HUES6 (cell line): ENCODE measurements around the gene LHFPL2.

ENCODE experiments used
- H3K27ac ChIP-seq: 2 replicates; pipeline ENCODE4 v1.7.0; 2013; ENCODE audit warnings: low read depth, mild to moderate bottlenecking, low read length, inconsistent platforms
- H3K27me3 ChIP-seq: 2 replicates; pipeline ENCODE4 v1.6.1; 2013; ENCODE audit warnings: low read length; ENCODE audit not compliant: control insufficient read depth, insufficient read depth
- H3K36me3 ChIP-seq: 2 replicates; pipeline ENCODE4 v1.6.1; 2013; ENCODE audit warnings: low read length; ENCODE audit not compliant: control insufficient read depth, insufficient read depth
- H3K4me1 ChIP-seq: 2 replicates; pipeline ENCODE4 v1.6.1; 2013; ENCODE audit warnings: low read length; ENCODE audit not compliant: control insufficient read depth, insufficient read depth
- H3K4me3 ChIP-seq: 2 replicates; pipeline ENCODE4 v1.5.1; 2013; ENCODE audit warnings: low read depth, low read length
- H3K9ac ChIP-seq: one replicate; pipeline ENCODE4 v1.6.1; 2013; ENCODE audit warnings: mild to moderate bottlenecking, low read length
- H3K9me3 ChIP-seq: 2 replicates; pipeline ENCODE4 v1.6.1; 2013; ENCODE audit warnings: low read depth, low read length; ENCODE audit not compliant: control insufficient read depth, insufficient read depth

Gene LHFPL2

GRCh38 chr5:78555870-78556269, 92.7 kb downstream of the LHFPL2 start:
- Histone ChIP-seq H3K27me3 (no peaks in the 10 kb centered on the region), H3K27ac (no peak overlapping the region), H3K9ac (no peak overlapping the region), H3K36me3 (no peaks in the 10 kb centered on the region), H3K9me3 (no peaks in the 10 kb centered on the region), H3K4me1 (no peaks in the 10 kb centered on the region), H3K4me3 (no peak overlapping the region)

- Histone ChIP-seq H3K27me3 (no peaks in the 10 kb centered on the region), H3K4me3 (no peak overlapping the region), H3K9me3 (peaks cover 5% of the 10 kb centered on the region; the same call in 1 of the 2 replicates), H3K4me1 (no peaks in the 10 kb centered on the region), H3K27ac (no peak overlapping the region), H3K36me3 (no peaks in the 10 kb centered on the region), H3K9ac (no peak overlapping the region)
Observed at GRCh38 chr5:78554670-78555069, 93.9 kb downstream of the LHFPL2 start.

- Histone ChIP-seq H3K4me3 (no peak overlapping the region), H3K27me3 (no peaks in the 10 kb centered on the region), H3K27ac (no peak overlapping the region), H3K9me3 (peaks cover 5% of the 10 kb centered on the region; the same call in 1 of the 2 replicates), H3K9ac (no peak overlapping the region), H3K36me3 (0 out of 2 replicates have a peak, but pooled peaks cover 3% of the 10 kb centered on the region), H3K4me1 (no peaks in the 10 kb centered on the region)
Observed at GRCh38 chr5:78553580-78554353, 94.8 kb downstream of the LHFPL2 start.

GRCh38 chr5:78552729-78553342, 95.7 kb downstream of the LHFPL2 start:
- Histone ChIP-seq H3K9ac (no peak overlapping the region), H3K36me3 (0 out of 2 replicates have a peak, but pooled peaks cover 4% of the 10 kb centered on the region), H3K27me3 (no peaks in the 10 kb centered on the region), H3K4me3 (no peak overlapping the region), H3K9me3 (peaks cover 5% of the 10 kb centered on the region; the same call in 1 of the 2 replicates), H3K27ac (no peak overlapping the region), H3K4me1 (peaks cover 8% of the 10 kb centered on the region)

- Histone ChIP-seq H3K4me1 (peaks cover 15% of the 10 kb centered on the region), H3K27ac (no peak overlapping the region), H3K4me3 (no peak overlapping the region), H3K27me3 (no peaks in the 10 kb centered on the region), H3K36me3 (0 out of 2 replicates have a peak, but pooled peaks cover 4% of the 10 kb centered on the region), H3K9ac (no peak overlapping the region), H3K9me3 (peaks cover 5% of the 10 kb centered on the region; the same call in 1 of the 2 replicates)
Observed at GRCh38 chr5:78550891-78551290, 97.7 kb downstream of the LHFPL2 start.

- H3K36me3 ChIP-seq: 0 out of 2 replicates have a peak, but pooled peaks cover 4% of the 10 kb centered on the region
- H3K9me3 ChIP-seq: peaks cover 5% of the 10 kb centered on the region; the same call in 1 of the 2 replicates
- no peak overlapping the region for H3K27ac ChIP-seq
Observed at GRCh38 chr5:78549043-78549442, 99.5 kb downstream of the LHFPL2 start.

DNA sequence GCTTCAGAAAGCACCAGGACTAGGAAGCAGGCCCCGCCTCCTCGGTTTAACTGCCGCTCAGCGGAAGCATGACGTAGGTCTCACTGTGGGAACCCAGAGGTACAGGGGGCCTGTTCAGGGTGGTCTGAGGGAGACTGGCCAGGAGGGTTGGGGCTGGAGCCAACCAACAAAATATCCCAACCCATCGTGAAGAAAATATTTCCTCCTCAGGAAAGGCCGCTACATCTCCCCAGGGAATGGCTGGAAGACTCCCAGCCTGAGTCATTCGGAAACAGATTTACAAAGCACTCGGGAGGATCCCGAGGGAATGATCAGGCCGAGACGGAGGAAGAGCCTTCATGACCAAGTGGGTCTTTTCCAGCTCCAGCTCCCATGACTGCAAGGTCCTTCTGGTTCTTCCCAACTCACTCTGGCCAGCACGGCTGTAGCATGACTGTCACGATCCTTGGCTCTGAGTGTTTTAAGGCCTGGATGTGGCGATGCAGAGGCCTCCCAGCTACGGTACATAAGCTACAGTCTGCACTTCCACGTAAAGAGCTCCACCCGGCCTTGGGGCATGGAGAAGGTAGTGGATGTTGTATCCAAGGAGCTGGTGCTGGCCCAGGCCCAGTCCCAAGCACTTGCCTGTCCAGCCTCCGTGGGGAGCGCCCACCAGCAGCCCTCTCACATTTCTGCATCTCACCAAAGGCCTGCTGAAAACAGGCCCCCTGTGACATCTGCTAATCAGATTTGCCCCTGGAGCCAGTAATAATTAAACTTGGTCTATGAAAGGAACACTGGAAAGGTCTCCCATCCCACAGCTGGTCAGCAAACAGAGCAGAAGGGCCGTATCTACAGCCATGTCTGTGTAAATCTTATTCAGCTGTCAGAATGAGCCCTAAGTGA, 100.6 kb downstream of the LHFPL2 start:
- no peak overlapping the region for H3K4me3 ChIP-seq
- H3K27ac ChIP-seq: no peak overlapping the region
- 0 out of 2 replicates have a peak, but pooled peaks cover 4% of the 10 kb centered on the region for H3K36me3 ChIP-seq
- H3K4me1 ChIP-seq: peaks cover 26% of the 10 kb centered on the region
- peaks cover 5% of the 10 kb centered on the region; the same call in 1 of the 2 replicates for H3K9me3 ChIP-seq
- H3K9ac ChIP-seq: no peak overlapping the region
- no peaks in the 10 kb centered on the region for H3K27me3 ChIP-seq

More at GRCh38 chr5:78549043-78549442, 99.5 kb downstream of the LHFPL2 start:
- H3K4me1 ChIP-seq: peaks cover 15% of the 10 kb centered on the region
- no peak overlapping the region for H3K4me3 ChIP-seq
- H3K9ac ChIP-seq: no peak overlapping the region
- H3K27me3 ChIP-seq: no peaks in the 10 kb centered on the region

- peaks cover 33% of the 10 kb centered on the region for H3K4me1 ChIP-seq
- H3K9me3 ChIP-seq: peaks cover 5% of the 10 kb centered on the region; the same call in 1 of the 2 replicates
- no peaks in the 10 kb centered on the region for H3K27me3 ChIP-seq
- no peak overlapping the region for H3K9ac ChIP-seq
- no peak overlapping the region for H3K27ac ChIP-seq
- H3K4me3 ChIP-seq: no peak overlapping the region
- 0 out of 2 replicates have a peak, but pooled peaks cover 4% of the 10 kb centered on the region for H3K36me3 ChIP-seq
Observed at GRCh38 chr5:78547183-78547582, 101.4 kb downstream of the LHFPL2 start.

- Histone ChIP-seq H3K9me3 (peaks cover 5% of the 10 kb centered on the region; the same call in 1 of the 2 replicates), H3K9ac (no peak overlapping the region), H3K27ac (no peak overlapping the region), H3K36me3 (0 out of 2 replicates have a peak, but pooled peaks cover 4% of the 10 kb centered on the region), H3K4me1 (peaks cover 38% of the 10 kb centered on the region), H3K27me3 (no peaks in the 10 kb centered on the region), H3K4me3 (no peak overlapping the region)
Observed at GRCh38 chr5:78546276-78546996, 102.1 kb downstream of the LHFPL2 start.

DNA sequence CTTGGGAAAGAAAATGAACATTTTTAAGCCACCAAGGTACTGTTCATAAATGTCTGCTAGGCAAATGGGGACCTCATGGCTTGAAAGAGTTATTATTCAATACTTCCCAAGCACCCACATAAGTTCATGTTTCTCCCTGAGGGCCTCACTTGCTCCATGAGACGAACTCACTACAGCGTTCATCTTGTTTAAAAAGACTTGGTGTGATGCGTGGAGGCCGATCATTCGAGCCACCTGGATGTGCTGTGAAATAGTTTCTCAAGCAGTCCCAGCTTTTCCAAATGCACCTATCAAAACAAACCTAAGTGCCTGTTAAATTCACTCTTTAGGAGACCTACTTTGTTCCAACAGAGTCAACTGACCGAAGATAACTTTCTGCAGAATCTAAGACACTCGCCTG, 103.2 kb downstream of the LHFPL2 start:
- H3K9ac ChIP-seq: no peak overlapping the region
- no peak overlapping the region for H3K4me3 ChIP-seq
- 0 out of 2 replicates have a peak, but pooled peaks cover 4% of the 10 kb centered on the region for H3K36me3 ChIP-seq
- H3K27me3 ChIP-seq: no peaks in the 10 kb centered on the region
- peaks cover 5% of the 10 kb centered on the region; the same call in 1 of the 2 replicates for H3K9me3 ChIP-seq
- H3K27ac ChIP-seq: no peak overlapping the region
- peaks cover 48% of the 10 kb centered on the region for H3K4me1 ChIP-seq
